ENCODE results near the gene MPP2. TPM values are rescaled to one million over a fixed set of nuclear protein-coding genes. Genes with fewer than 3 reads are reported as not detected.

The MPP2 gene
- total RNA-seq, 2 donors from 2014 or later = 1.6 to 2.6 TPM

GRCh38 chr17:43924558-43924957, 17.2 kb upstream of the MPP2 start:
- TF ChIP-seq CTCF (IDR thresholded peaks at IDR 0.05) (no peak), POLR2A (IDR thresholded peaks at IDR 0.05) (no peak)
- 47 to 55% methylated on average over 2 of the region's 2 CpGs for WGBS, 2 donors

GRCh38 chr17:43920500-43921095, 13.3 kb upstream of the MPP2 start:
- TF ChIP-seq POLR2A (IDR thresholded peaks at IDR 0.05) (no peak), CTCF (IDR thresholded peaks at IDR 0.05) (no peak)

More at GRCh38 chr17:43924558-43924957, 17.2 kb upstream of the MPP2 start:
- H3K4me3 ChIP-seq = no peak overlapping the region
- H3K9me3 ChIP-seq = no peaks in the 10 kb centered on the region
- no peaks in the 10 kb centered on the region for H3K36me3 ChIP-seq (replicated peaks in 1 of 2; ENCODE audit: insufficient read depth in 1 of 2, low read depth in 2 of 2)
- no peak overlapping the region for H3K27ac ChIP-seq
- no peak for ATAC-seq
- intact Hi-C loops (cut with DNase I) = no loop called here
- no peaks in the 10 kb centered on the region for H3K27me3 ChIP-seq
- no peak for DNase-seq
- peaks cover 21% of the 10 kb centered on the region for H3K4me1 ChIP-seq

GRCh38 chr17:43918026-43918389, 10.7 kb upstream of the MPP2 start:
- Histone ChIP-seq H3K36me3 (replicated peaks in 1 of 2; ENCODE audit: insufficient read depth in 1 of 2, low read depth in 2 of 2) (no peaks in the 10 kb centered on the region), H3K4me3 (no peak overlapping the region), H3K27me3 (no peaks in the 10 kb centered on the region), H3K27ac (no peak overlapping the region), H3K4me1 (peaks cover 23% of the 10 kb centered on the region), H3K9me3 (no peaks in the 10 kb centered on the region)
- intact Hi-C loops (cut with DNase I) = no loop called here
- TF ChIP-seq CTCF (IDR thresholded peaks at IDR 0.05) (peak in 1 of 7 experiments; percentile 1), POLR2A (IDR thresholded peaks at IDR 0.05) (no peak)
- 60 to 91% methylated on average over 5 to 12 of the region's 13 CpGs for whole genome bisulfite sequencing, 2 donors
- ATAC-seq = no peak
- no peak for DNase-seq

More at GRCh38 chr17:43920500-43921095, 13.3 kb upstream of the MPP2 start:
- intact Hi-C loops (cut with DNase I) = no loop called here
- no peaks in the 10 kb centered on the region for H3K27me3 ChIP-seq
- no peaks in the 10 kb centered on the region for H3K36me3 ChIP-seq (replicated peaks in 1 of 2; ENCODE audit: insufficient read depth in 1 of 2, low read depth in 2 of 2)
- 43 to 58% methylated on average over 9 to 10 of the region's 10 CpGs for WGBS, 2 donors
- H3K4me3 ChIP-seq = no peak overlapping the region
- H3K4me1 ChIP-seq = peaks cover 23% of the 10 kb centered on the region
- H3K9me3 ChIP-seq = no peaks in the 10 kb centered on the region
- DNase-seq = peak in 1 of 4 donors; percentile 52
- H3K27ac ChIP-seq = no peak overlapping the region
- peak; percentile 15 for ATAC-seq

GRCh38 chr17:43917348-43918025, 10.2 kb upstream of the MPP2 start:
- TF ChIP-seq POLR2A (IDR thresholded peaks at IDR 0.05) (no peak), CTCF (IDR thresholded peaks at IDR 0.05) (peak in 5 of 7 experiments; percentile 12 to 35 (median 23))
- DNase-seq = peak in 2 of 4 donors; percentile 21 to 41

GRCh38 chr17:43917016-43917347, 9.6 kb upstream of the MPP2 start:
- no peak for TF ChIP-seq CTCF (IDR thresholded peaks at IDR 0.05)
- no peak for TF ChIP-seq POLR2A (IDR thresholded peaks at IDR 0.05)

More at GRCh38 chr17:43917348-43918025, 10.2 kb upstream of the MPP2 start:
- Histone ChIP-seq H3K36me3 (replicated peaks in 1 of 2; ENCODE audit: insufficient read depth in 1 of 2, low read depth in 2 of 2) (no peaks in the 10 kb centered on the region), H3K4me1 (peaks cover 23% of the 10 kb centered on the region), H3K9me3 (no peaks in the 10 kb centered on the region), H3K27me3 (no peaks in the 10 kb centered on the region), H3K4me3 (no peak overlapping the region), H3K27ac (no peak overlapping the region)
- no peak for ATAC-seq
- 44 to 62% methylated on average over 14 to 43 of the region's 43 CpGs for WGBS, 2 donors
- intact Hi-C loops (cut with DNase I) = no loop called here

More at GRCh38 chr17:43917016-43917347, 9.6 kb upstream of the MPP2 start:
- 69 to 79% methylated on average over 7 to 8 of the region's 8 CpGs for WGBS, 2 donors
- DNase-seq = no peak
- H3K4me1 ChIP-seq = peaks cover 23% of the 10 kb centered on the region
- intact Hi-C loops (cut with DNase I) = no loop called here
- no peaks in the 10 kb centered on the region for H3K36me3 ChIP-seq (replicated peaks in 1 of 2; ENCODE audit: insufficient read depth in 1 of 2, low read depth in 2 of 2)
- H3K27ac ChIP-seq = no peak overlapping the region
- H3K9me3 ChIP-seq = no peaks in the 10 kb centered on the region
- H3K4me3 ChIP-seq = no peak overlapping the region
- ATAC-seq = no peak
- no peaks in the 10 kb centered on the region for H3K27me3 ChIP-seq

All from body of pancreas (tissue), 4 donors.